ENCODE results near the gene WIPF2.

WIPF2 gene

GRCh38 chr17:40326014-40326831 is 107.1 kb downstream of the WIPF2 start:
- TF ChIP-seq TAF1 (IDR thresholded peaks at IDR 0.05; ENCODE audit: borderline replicate concordance, insufficient read depth, low read length), result no peak
- no peak for TF ChIP-seq SIN3A (IDR thresholded peaks at IDR 0.05; ENCODE audit: borderline replicate concordance, insufficient read depth, low read length)
- no peak for TF ChIP-seq POLR2AphosphoS5 (IDR thresholded peaks at IDR 0.05; ENCODE audit: low read depth, low read length)
- no peak for TF ChIP-seq REST (IDR thresholded peaks at IDR 0.05; ENCODE audit: insufficient read depth in 1 of 2, low read depth in 2 of 2, low read length in 2 of 2)
- TF ChIP-seq FOXP2 (optimal IDR thresholded peaks at IDR 0.05; ENCODE audit: borderline replicate concordance, extremely low read depth, extremely low read length, insufficient read depth), result no peak

DNA sequence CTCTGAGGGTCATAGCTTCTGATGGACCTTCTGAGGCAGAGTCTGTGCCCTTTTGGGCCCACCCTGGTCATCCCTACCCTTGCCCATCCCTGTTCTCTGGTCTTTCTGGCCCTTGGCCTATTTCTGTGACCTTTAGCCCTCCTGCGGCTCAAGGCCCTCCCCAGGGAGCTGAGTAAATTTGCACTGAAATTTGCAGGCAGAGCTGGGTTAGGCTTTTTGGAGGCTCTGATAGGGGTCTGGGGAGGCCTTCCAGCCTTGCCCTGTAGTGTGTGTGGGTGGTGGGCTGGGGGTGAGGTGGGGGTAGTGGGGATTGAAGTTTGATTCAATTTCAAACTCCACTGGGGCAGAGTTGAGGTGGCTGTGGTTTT is 107.7 kb downstream of the WIPF2 start:
- no peak for TF ChIP-seq FOXP2 (optimal IDR thresholded peaks at IDR 0.05; ENCODE audit: borderline replicate concordance, extremely low read depth, extremely low read length, insufficient read depth)
- no peak for TF ChIP-seq POLR2AphosphoS5 (IDR thresholded peaks at IDR 0.05; ENCODE audit: low read depth, low read length)
- no peak for TF ChIP-seq TAF1 (IDR thresholded peaks at IDR 0.05; ENCODE audit: borderline replicate concordance, insufficient read depth, low read length)
- TF ChIP-seq REST (IDR thresholded peaks at IDR 0.05; ENCODE audit: insufficient read depth in 1 of 2, low read depth in 2 of 2, low read length in 2 of 2), result no peak
- no peak for TF ChIP-seq SIN3A (IDR thresholded peaks at IDR 0.05; ENCODE audit: borderline replicate concordance, insufficient read depth, low read length)

DNA sequence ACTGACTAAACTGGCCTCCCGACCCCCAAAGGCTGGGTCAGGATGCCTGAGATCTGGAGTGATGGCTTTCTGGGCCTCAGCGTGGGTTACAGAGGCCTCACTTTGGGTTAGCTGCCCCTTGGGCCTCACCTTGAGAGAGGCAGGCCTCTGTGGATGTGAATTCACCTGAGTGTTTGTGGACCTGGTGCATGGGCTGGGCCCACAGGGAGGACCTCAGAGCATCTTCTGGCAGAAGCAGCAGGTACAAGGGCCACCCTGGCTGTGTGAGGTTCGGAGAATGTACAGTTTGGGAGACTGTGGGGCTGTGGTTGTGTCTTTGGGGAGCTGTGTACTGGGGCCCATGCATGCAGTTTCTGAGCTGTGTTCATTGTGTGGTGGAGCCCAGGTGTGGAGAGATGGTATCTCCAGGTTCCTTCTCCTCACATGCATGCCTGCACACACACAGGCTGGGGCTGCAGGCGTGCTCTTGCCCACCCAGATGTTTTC is 108.2 kb downstream of the WIPF2 start:
- no peak for TF ChIP-seq POLR2AphosphoS5 (IDR thresholded peaks at IDR 0.05; ENCODE audit: low read depth, low read length)
- no peak for TF ChIP-seq TAF1 (IDR thresholded peaks at IDR 0.05; ENCODE audit: borderline replicate concordance, insufficient read depth, low read length)
- no peak for TF ChIP-seq FOXP2 (optimal IDR thresholded peaks at IDR 0.05; ENCODE audit: borderline replicate concordance, extremely low read depth, extremely low read length, insufficient read depth)
- TF ChIP-seq SIN3A (IDR thresholded peaks at IDR 0.05; ENCODE audit: borderline replicate concordance, insufficient read depth, low read length), result no peak
- TF ChIP-seq REST (IDR thresholded peaks at IDR 0.05; ENCODE audit: insufficient read depth in 1 of 2, low read depth in 2 of 2, low read length in 2 of 2), result no peak

DNA sequence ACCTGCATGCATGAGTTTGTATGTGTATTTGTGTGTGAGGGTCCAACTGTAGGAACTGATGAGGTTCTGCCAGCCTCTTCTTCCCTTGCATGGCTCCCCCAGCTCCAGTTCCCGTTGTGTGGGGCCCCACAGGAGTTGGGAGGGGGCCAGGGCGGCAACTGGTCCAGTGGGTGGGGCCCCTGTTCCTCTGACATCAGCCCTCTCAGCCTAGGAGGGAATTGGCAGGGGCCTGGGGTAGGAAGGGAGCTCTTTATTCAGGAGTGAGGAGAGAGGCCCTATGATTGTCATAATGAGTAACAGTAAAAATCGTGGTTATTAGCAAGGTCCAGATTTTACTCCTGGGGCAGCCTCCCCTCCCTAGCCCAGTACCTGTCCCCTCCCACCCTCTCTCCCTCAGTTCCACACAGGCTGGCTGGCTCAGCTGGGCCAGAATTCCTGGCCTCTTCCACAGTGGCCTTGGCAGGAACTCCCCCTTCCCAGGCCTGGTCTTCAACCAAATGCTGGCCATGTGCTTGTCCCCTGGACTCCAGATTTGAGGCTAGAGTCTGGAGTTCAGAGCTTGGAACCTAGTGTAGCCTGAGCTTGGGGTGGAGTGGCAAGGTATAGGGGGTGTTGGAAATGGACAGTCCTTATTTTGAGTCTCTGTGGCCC is 108.8 kb downstream of the WIPF2 start:
- TF ChIP-seq POLR2AphosphoS5 (IDR thresholded peaks at IDR 0.05; ENCODE audit: low read depth, low read length), result no peak
- no peak for TF ChIP-seq REST (IDR thresholded peaks at IDR 0.05; ENCODE audit: insufficient read depth in 1 of 2, low read depth in 2 of 2, low read length in 2 of 2)
- TF ChIP-seq SIN3A (IDR thresholded peaks at IDR 0.05; ENCODE audit: borderline replicate concordance, insufficient read depth, low read length), result no peak
- TF ChIP-seq FOXP2 (optimal IDR thresholded peaks at IDR 0.05; ENCODE audit: borderline replicate concordance, extremely low read depth, extremely low read length, insufficient read depth), result no peak
- no peak for TF ChIP-seq TAF1 (IDR thresholded peaks at IDR 0.05; ENCODE audit: borderline replicate concordance, insufficient read depth, low read length)

Measured in PFSK-1 (cell line).